ENCODE data around the gene LPP. TPM values are rescaled to one million over a fixed set of nuclear protein-coding genes. Genes with fewer than 3 reads are reported as not detected.

LPP gene
- total RNA-seq, 1 donor from 2014 or later, result 184 TPM

DNA sequence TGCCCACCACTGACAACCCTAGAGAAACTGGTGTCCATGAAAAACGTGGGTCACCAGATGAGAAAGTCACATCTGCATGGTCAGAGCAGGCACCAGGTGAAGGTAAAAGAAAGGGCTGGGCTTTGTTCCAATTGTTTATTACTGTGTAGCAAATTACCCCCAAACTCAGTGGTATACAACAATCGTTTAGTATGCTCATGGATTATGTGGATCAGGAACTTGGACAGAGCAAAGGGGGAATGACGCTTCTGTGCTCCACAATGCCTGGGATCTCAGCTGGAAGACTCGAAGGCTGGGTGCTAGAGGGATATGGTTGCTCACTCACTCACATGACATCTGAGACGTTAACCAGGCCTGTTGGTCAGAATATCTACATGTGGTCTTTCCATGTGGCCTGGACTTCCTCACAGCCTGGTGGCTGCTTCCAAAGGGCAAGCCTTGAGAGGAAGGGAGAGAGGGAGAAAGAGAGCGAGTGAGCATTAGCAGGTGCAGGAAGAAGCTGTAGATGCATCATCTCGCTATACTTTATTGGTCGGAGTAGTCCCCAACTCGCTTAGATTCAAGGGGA is 44.9 kb downstream of the LPP start:
- TF ChIP-seq, protein P1, sequence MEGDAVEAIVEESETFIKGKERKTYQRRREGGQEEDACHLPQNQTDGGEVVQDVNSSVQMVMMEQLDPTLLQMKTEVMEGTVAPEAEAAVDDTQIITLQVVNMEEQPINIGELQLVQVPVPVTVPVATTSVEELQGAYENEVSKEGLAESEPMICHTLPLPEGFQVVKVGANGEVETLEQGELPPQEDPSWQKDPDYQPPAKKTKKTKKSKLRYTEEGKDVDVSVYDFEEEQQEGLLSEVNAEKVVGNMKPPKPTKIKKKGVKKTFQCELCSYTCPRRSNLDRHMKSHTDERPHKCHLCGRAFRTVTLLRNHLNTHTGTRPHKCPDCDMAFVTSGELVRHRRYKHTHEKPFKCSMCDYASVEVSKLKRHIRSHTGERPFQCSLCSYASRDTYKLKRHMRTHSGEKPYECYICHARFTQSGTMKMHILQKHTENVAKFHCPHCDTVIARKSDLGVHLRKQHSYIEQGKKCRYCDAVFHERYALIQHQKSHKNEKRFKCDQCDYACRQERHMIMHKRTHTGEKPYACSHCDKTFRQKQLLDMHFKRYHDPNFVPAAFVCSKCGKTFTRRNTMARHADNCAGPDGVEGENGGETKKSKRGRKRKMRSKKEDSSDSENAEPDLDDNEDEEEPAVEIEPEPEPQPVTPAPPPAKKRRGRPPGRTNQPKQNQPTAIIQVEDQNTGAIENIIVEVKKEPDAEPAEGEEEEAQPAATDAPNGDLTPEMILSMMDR (IDR thresholded peaks at IDR 0.05), result no peak
- H3K4me1 Mint-ChIP-seq (ENCODE audit: unreplicated experiment), result peaks cover 42% of the 10 kb centered on the region
- no peak overlapping the region for H3K4me3 Mint-ChIP-seq (ENCODE audit: unreplicated experiment)
- no peaks in the 10 kb centered on the region for H3K9me3 Mint-ChIP-seq (ENCODE audit: unreplicated experiment)
- no peak for DNase-seq (ENCODE audit: extremely low spot score, unreplicated experiment)
- H3K27me3 Mint-ChIP-seq (ENCODE audit: unreplicated experiment), result no peaks in the 10 kb centered on the region
- peaks cover 6% of the 10 kb centered on the region for H3K36me3 Mint-ChIP-seq (ENCODE audit: unreplicated experiment)
- no peak overlapping the region for H3K27ac Mint-ChIP-seq (ENCODE audit: unreplicated experiment)

DNA sequence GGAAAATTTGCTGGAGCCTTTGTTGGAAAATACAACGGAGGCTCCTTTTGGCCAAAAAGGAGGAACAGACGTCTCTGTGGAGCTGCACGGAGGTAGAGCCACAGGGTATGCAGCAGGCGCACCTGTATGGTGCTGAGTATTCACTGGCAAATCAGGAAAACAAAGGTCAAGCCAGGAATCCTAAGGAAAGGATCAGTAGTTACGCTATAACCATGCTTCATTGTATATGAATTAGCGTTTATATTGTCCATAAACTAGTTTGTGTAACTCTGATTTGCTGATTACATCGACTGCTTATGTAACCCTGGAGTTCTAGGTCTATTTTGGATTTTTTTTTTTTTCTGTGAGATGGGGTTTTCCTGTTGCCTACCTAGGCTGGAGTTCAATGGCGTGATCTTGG is 45.4 kb downstream of the LPP start:
- H3K4me3 Mint-ChIP-seq (ENCODE audit: unreplicated experiment), result no peak overlapping the region
- H3K27ac Mint-ChIP-seq (ENCODE audit: unreplicated experiment), result no peak overlapping the region
- peaks cover 6% of the 10 kb centered on the region for H3K36me3 Mint-ChIP-seq (ENCODE audit: unreplicated experiment)
- H3K4me1 Mint-ChIP-seq (ENCODE audit: unreplicated experiment), result peaks cover 41% of the 10 kb centered on the region
- H3K27me3 Mint-ChIP-seq (ENCODE audit: unreplicated experiment), result no peaks in the 10 kb centered on the region
- no peak for DNase-seq (ENCODE audit: extremely low spot score, unreplicated experiment)
- no peaks in the 10 kb centered on the region for H3K9me3 Mint-ChIP-seq (ENCODE audit: unreplicated experiment)
- TF ChIP-seq, protein P1 (IDR thresholded peaks at IDR 0.05), result no peak

DNA sequence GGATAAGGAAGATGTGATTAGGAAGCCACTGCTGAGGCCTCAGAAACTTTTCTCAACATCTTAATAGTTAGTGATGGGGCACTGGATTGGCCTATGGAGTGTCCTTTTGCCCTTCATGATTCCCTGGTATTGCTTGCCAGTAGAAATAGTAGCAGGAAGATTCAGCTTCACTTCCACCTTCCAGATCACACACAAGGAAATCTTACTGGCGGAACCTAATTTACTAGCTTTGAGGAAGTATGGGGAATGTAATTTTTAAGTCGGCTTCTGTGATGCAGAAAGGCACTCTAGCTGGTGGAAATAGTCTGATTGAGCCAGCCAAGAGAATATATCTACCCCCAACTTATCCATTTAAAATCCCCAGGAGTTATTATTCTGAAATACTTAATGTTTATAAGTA is 46.5 kb downstream of the LPP start:
- peaks cover 6% of the 10 kb centered on the region for H3K36me3 Mint-ChIP-seq (ENCODE audit: unreplicated experiment)
- no peaks in the 10 kb centered on the region for H3K9me3 Mint-ChIP-seq (ENCODE audit: unreplicated experiment)
- H3K4me1 Mint-ChIP-seq (ENCODE audit: unreplicated experiment), result peaks cover 34% of the 10 kb centered on the region
- no peaks in the 10 kb centered on the region for H3K27me3 Mint-ChIP-seq (ENCODE audit: unreplicated experiment)
- H3K4me3 Mint-ChIP-seq (ENCODE audit: unreplicated experiment), result no peak overlapping the region
- TF ChIP-seq, protein P1 (IDR thresholded peaks at IDR 0.05), result no peak
- DNase-seq (ENCODE audit: extremely low spot score, unreplicated experiment), result no peak
- no peak overlapping the region for H3K27ac Mint-ChIP-seq (ENCODE audit: unreplicated experiment)

DNA sequence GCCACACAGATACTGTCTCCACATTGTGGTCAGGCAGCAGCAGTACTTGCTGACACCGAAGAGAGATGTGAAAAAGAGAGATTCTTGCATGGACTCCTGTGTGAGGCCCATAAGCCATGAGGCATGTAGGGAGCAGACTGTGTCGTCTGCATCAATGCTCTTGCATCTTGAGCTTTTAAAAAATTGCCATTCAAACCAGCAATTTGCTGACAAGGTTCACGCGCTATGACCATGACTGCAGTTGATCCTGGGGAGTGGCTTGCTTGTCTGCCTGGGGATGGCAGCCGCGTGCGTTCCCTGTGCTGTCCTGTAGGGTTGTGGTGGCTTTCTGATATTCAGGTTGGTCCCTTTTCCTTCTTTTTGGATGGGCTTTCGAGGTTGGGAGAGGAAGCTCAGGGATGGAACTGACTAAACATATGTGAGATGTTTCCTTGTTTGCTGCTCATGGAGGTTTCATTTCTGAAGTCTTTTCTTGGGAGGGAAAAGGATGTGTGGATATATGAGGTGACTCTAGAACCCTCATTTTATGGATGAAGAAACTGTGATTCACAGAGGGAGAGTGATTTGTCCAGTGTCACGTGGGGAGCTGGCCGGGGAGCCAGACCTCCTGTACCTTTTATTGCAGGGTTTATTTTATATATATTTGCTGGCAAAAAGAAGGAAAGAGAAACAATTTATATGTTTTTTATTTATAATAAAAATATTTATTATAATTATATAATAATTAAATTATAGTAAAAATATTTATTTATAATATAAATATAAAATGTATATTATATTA is 48.6 kb downstream of the LPP start:
- H3K4me3 Mint-ChIP-seq (ENCODE audit: unreplicated experiment), result no peak overlapping the region
- TF ChIP-seq, protein P1 (IDR thresholded peaks at IDR 0.05), result no peak
- peaks cover 24% of the 10 kb centered on the region for H3K4me1 Mint-ChIP-seq (ENCODE audit: unreplicated experiment)
- DNase-seq (ENCODE audit: extremely low spot score, unreplicated experiment), result no peak
- H3K27me3 Mint-ChIP-seq (ENCODE audit: unreplicated experiment), result no peaks in the 10 kb centered on the region
- peaks cover 3% of the 10 kb centered on the region for H3K36me3 Mint-ChIP-seq (ENCODE audit: unreplicated experiment)
- H3K27ac Mint-ChIP-seq (ENCODE audit: unreplicated experiment), result peak overlapping the region; percentile 40
- no peaks in the 10 kb centered on the region for H3K9me3 Mint-ChIP-seq (ENCODE audit: unreplicated experiment)

DNA sequence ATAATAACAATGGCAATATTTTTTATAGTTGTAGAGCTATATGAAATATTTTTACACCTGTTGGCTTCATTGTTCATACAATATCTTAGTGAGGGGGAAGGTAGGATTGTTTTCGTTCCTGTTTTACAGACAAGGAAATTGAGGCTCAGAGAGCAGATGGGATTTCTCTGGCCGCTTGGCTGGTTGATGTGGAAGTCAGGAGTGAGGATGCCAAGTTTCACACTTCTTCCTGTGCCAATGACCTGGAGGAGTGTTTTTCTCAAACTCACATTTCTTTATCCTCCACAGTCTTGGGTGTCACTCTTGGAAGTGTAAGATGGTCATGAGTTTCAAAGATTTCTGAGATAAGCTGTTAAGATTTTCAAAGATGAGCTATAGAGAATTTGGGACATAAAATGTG is 50.6 kb downstream of the LPP start:
- DNase-seq (ENCODE audit: extremely low spot score, unreplicated experiment), result no peak
- Mint-ChIP-seq H3K4me1 (ENCODE audit: unreplicated experiment) (peaks cover 38% of the 10 kb centered on the region), H3K4me3 (ENCODE audit: unreplicated experiment) (no peak overlapping the region), H3K36me3 (ENCODE audit: unreplicated experiment) (peaks cover 2% of the 10 kb centered on the region), H3K9me3 (ENCODE audit: unreplicated experiment) (no peaks in the 10 kb centered on the region), H3K27me3 (ENCODE audit: unreplicated experiment) (no peaks in the 10 kb centered on the region), H3K27ac (ENCODE audit: unreplicated experiment) (no peak overlapping the region)
- TF ChIP-seq, protein P1 (IDR thresholded peaks at IDR 0.05), result no peak

Data from osteocyte (in vitro differentiated cells).